HG03135 (cell line): Measurements from ENCODE around the gene TPT1.
A peak's percentile ranks its signal among the peaks of the same experiment; 100 is the strongest.
"Not testable (repeated sequence)": the region's sequence is repeated elsewhere in the genome, so short reads cannot be mapped to it uniquely, and the experiment has no call there.

Experiments used
- ATAC-seq: cut with Tn5 transposase; IDR thresholded peaks from one replicate; pipeline ENCODE4 v1.9.1; 2021; ENCODE audit warnings: mild to moderate bottlenecking, moderate library complexity; ENCODE audit not compliant: unreplicated experiment

The TPT1 gene

GRCh38 chr13:45341034-45341798, at the start of gene TPT1:
TSS of gene TPT1 (minus strand) at chr13:45341183. CDS start at chr13:45341069, 114 bp downstream.
- peak; percentile 82 for ATAC-seq

- not testable (repeated sequence) for ATAC-seq
Observed at GRCh38 chr13:45390348-45390747, 49.4 kb upstream of the TPT1 start.

- no peak for ATAC-seq
Observed at GRCh38 chr13:45388664-45389063, 47.7 kb upstream of the TPT1 start.

GRCh38 chr13:45386892-45387575, 46.1 kb upstream of the TPT1 start:
- not testable (repeated sequence) for ATAC-seq

- no peak for ATAC-seq
Observed at GRCh38 chr13:45385907-45386553, 45.0 kb upstream of the TPT1 start.

- ATAC-seq: no peak
Observed at GRCh38 chr13:45385320-45385719, 44.3 kb upstream of the TPT1 start.

GRCh38 chr13:45384474-45385174, 43.6 kb upstream of the TPT1 start:
- ATAC-seq: no peak

GRCh38 chr13:45382739-45383138, 41.8 kb upstream of the TPT1 start:
- ATAC-seq: not testable (repeated sequence)

- ATAC-seq: no peak
Observed at GRCh38 chr13:45381196-45381595, 40.2 kb upstream of the TPT1 start.

- not testable (repeated sequence) for ATAC-seq
Observed at GRCh38 chr13:45380708-45381107, 39.7 kb upstream of the TPT1 start.

GRCh38 chr13:45379516-45379915, 38.5 kb upstream of the TPT1 start:
- not testable (repeated sequence) for ATAC-seq

- not testable (repeated sequence) for ATAC-seq
Observed at GRCh38 chr13:45378786-45379185, 37.8 kb upstream of the TPT1 start.

GRCh38 chr13:45377314-45377713, 36.3 kb upstream of the TPT1 start:
- ATAC-seq: not testable (repeated sequence)

- ATAC-seq: not testable (repeated sequence)
Observed at GRCh38 chr13:45376651-45377050, 35.7 kb upstream of the TPT1 start.

- ATAC-seq: no peak
Observed at GRCh38 chr13:45374917-45375316, 33.9 kb upstream of the TPT1 start.

- no peak for ATAC-seq
Observed at GRCh38 chr13:45373162-45373547, 32.2 kb upstream of the TPT1 start.

GRCh38 chr13:45372189-45373161, 31.5 kb upstream of the TPT1 start:
- no peak for ATAC-seq

- no peak for ATAC-seq
Observed at GRCh38 chr13:45370922-45371406, 30.0 kb upstream of the TPT1 start.

GRCh38 chr13:45369116-45369515, 28.1 kb upstream of the TPT1 start:
- ATAC-seq: no peak

- no peak for ATAC-seq
Observed at GRCh38 chr13:45368571-45368970, 27.6 kb upstream of the TPT1 start.
